ENCODE measurements around the gene MINDY2.
A peak's percentile ranks its signal among the peaks of the same experiment; 100 is the strongest.

- TF ChIP-seq CTCF (IDR thresholded peaks at IDR 0.05; ENCODE audit: insufficient read depth, low read length) (no peak), POLR2AphosphoS5 (IDR thresholded peaks at IDR 0.05; ENCODE audit: low read depth) (no peak), REST (IDR thresholded peaks at IDR 0.05; ENCODE audit: insufficient replicate concordance, low read depth) (peak; percentile 47)
Observed at GRCh38 chr15:58742022-58742813, 28.9 kb upstream of the MINDY2 start.
